HEK293 (cell line): Measurements from ENCODE around the gene IL2RG.

Source experiments
- FEZF1 ChIP-seq: fragments of 450-650 bp; formaldehyde crosslinking; IDR thresholded peaks from 2 replicates; pipeline ENCODE4 v1.5.1; 2016; ENCODE audit warnings: missing biosample characterization, missing genetic modification characterization
- GLIS2 ChIP-seq: fragments of 450-650 bp; formaldehyde crosslinking; IDR thresholded peaks from 2 replicates; pipeline ENCODE4 v1.5.1; 2016; ENCODE audit warnings: missing biosample characterization, missing genetic modification characterization
- HOXA7 ChIP-seq: sonication (generic); formaldehyde crosslinking; IDR thresholded peaks from 2 replicates; pipeline ENCODE4 v1.8.1; 2022; ENCODE audit warnings: missing genetic modification reagents, borderline replicate concordance
- OVOL3 ChIP-seq: fragments of 450-650 bp; formaldehyde crosslinking; IDR thresholded peaks from 2 replicates; pipeline ENCODE4 v1.5.1; 2016; ENCODE audit warnings: missing biosample characterization, missing genetic modification characterization
- PRDM6 ChIP-seq: fragments of 450-650 bp; formaldehyde crosslinking; IDR thresholded peaks from 2 replicates; pipeline ENCODE4 v1.5.1; 2017; ENCODE audit warnings: missing biosample characterization, missing genetic modification characterization
- SCRT1 ChIP-seq: fragments of 450-650 bp; formaldehyde crosslinking; IDR thresholded peaks from 2 replicates; pipeline ENCODE4 v1.5.1; 2016; ENCODE audit warnings: missing biosample characterization, missing genetic modification characterization, borderline replicate concordance
- TSHZ1 ChIP-seq: fragments of 450-650 bp; formaldehyde crosslinking; IDR thresholded peaks from 2 replicates; pipeline ENCODE4 v1.5.1; 2016; ENCODE audit warnings: missing biosample characterization, missing genetic modification characterization, borderline replicate concordance
- ZBTB44 ChIP-seq: fragments of 450-650 bp; IDR thresholded peaks from 2 replicates; pipeline ENCODE4 v1.5.1; 2018; ENCODE audit warnings: missing biosample characterization, mild to moderate bottlenecking, missing genetic modification characterization
- ZNF133 ChIP-seq: fragments of 450-650 bp; formaldehyde crosslinking; IDR thresholded peaks from 2 replicates; pipeline ENCODE4 v1.5.1; 2016; ENCODE audit warnings: missing biosample characterization, missing genetic modification characterization
- ZNF146 ChIP-seq: fragments of 450-650 bp; formaldehyde crosslinking; IDR thresholded peaks from 2 replicates; pipeline ENCODE4 v1.5.1; 2016; ENCODE audit warnings: missing biosample characterization, missing genetic modification characterization
- ZNF148 ChIP-seq: fragments of 450-650 bp; formaldehyde crosslinking; IDR thresholded peaks from 2 replicates; pipeline ENCODE4 v1.5.0; 2017; ENCODE audit warnings: missing biosample characterization, missing genetic modification characterization, borderline replicate concordance
- ZNF211 ChIP-seq: fragments of 450-650 bp; formaldehyde crosslinking; IDR thresholded peaks from 2 replicates; pipeline ENCODE4 v1.5.1; 2016; ENCODE audit warnings: low read depth, missing biosample characterization, missing genetic modification characterization
- ZNF280D ChIP-seq: fragments of 450-650 bp; formaldehyde crosslinking; IDR thresholded peaks from 2 replicates; pipeline ENCODE4 v1.5.1; 2016; ENCODE audit warnings: missing biosample characterization, missing genetic modification characterization
- ZNF394 ChIP-seq: fragments of 450-650 bp; formaldehyde crosslinking; IDR thresholded peaks from 2 replicates; pipeline ENCODE4 v1.5.1; 2016; ENCODE audit warnings: missing biosample characterization, missing genetic modification characterization, mild to moderate bottlenecking, moderate library complexity, borderline replicate concordance
- ZNF423 ChIP-seq: fragments of 450-650 bp; formaldehyde crosslinking; IDR thresholded peaks from 2 replicates; pipeline ENCODE4 v1.5.1; 2016; ENCODE audit warnings: missing biosample characterization, missing genetic modification characterization
- ZNF510 ChIP-seq: fragments of 450-650 bp; formaldehyde crosslinking; IDR thresholded peaks from 2 replicates; pipeline ENCODE4 v1.5.1; 2018; ENCODE audit warnings: mild to moderate bottlenecking, missing genetic modification characterization, missing biosample characterization; ENCODE audit not compliant: insufficient replicate concordance
- ZNF518A ChIP-seq: fragments of 450-650 bp; formaldehyde crosslinking; conservative IDR thresholded peaks from 2 replicates; pipeline ENCODE4 v1.5.1; 2016; ENCODE audit warnings: low read depth, missing biosample characterization, missing genetic modification characterization
- ZNF585B ChIP-seq: fragments of 450-650 bp; formaldehyde crosslinking; IDR thresholded peaks from 2 replicates; pipeline ENCODE4 v1.5.1; 2016; ENCODE audit warnings: missing biosample characterization, missing genetic modification characterization
- ZNF654 ChIP-seq: fragments of 450-650 bp; formaldehyde crosslinking; IDR thresholded peaks from 2 replicates; pipeline ENCODE4 v1.5.1; 2016; ENCODE audit warnings: low read depth, missing biosample characterization, missing genetic modification characterization
- ZNF660 ChIP-seq: fragments of 450-650 bp; IDR thresholded peaks from 2 replicates; pipeline ENCODE4 v1.5.1; 2018; ENCODE audit warnings: missing biosample characterization, mild to moderate bottlenecking, missing genetic modification characterization
- ZNF670 ChIP-seq: fragments of 450-650 bp; formaldehyde crosslinking; IDR thresholded peaks from 2 replicates; pipeline ENCODE4 v1.5.1; 2016; ENCODE audit warnings: missing biosample characterization, missing genetic modification characterization, low read depth

Gene IL2RG

GRCh38 chrX:71095981-71096759 lies 15.2 kb downstream of the IL2RG start (continued):
- TF ChIP-seq FEZF1 (tag by site-specific recombination) (no peak), ZNF423 (tag by site-specific recombination) (no peak), TSHZ1 (tag by site-specific recombination) (no peak), HOXA7 (CRISPR knock-in tag) (no peak), ZNF660 (no peak), ZNF394 (tag by site-specific recombination) (no peak), ZNF280D (tag by site-specific recombination) (no peak), ZNF148 (tag by site-specific recombination) (no peak), ZNF146 (tag by site-specific recombination) (no peak), OVOL3 (no peak), ZNF133 (tag by site-specific recombination) (no peak), SCRT1 (tag by site-specific recombination) (peak; percentile 89), ZNF510 (tag by site-specific recombination) (no peak), PRDM6 (tag by site-specific recombination) (no peak), ZNF670 (no peak), ZNF211 (tag by site-specific recombination) (no peak), ZNF654 (tag by site-specific recombination) (no peak), ZBTB44 (tag by site-specific recombination) (no peak), ZNF585B (tag by site-specific recombination) (no peak), GLIS2 (tag by site-specific recombination) (peak; percentile 62), ZNF518A (tag by site-specific recombination) (no peak)
